GM12878 (cell line): ENCODE measurements around the gene FGD6. TPM values are rescaled to one million over a fixed set of nuclear protein-coding genes. Genes with fewer than 3 reads are reported as not detected.

ENCODE experiments used
- ATAC-seq: fragments of 200-7000 bp; cut with Tn5 transposase; 3 replicates; pipeline ENCODE4 v1.9.1; 2020; ENCODE audit warnings: mild to moderate bottlenecking, moderate library complexity
- BruUV-seq: library from RNA; stranded (reverse); fragments of 400-500 nt; replicated peaks from 2 replicates; lab custom pipeline; 2021; lab: Mats Ljungman, UMichigan
- CTCF ChIA-PET: fragments of 300-600 bp; sonication (Branson Sonifier 250); formaldehyde crosslinking; extraction: SDS; loops from one replicate; lab custom pipeline; 2021; ENCODE audit warnings: inconsistent platforms; lab: Yijun Ruan, JAX
- POLR2A ChIA-PET: fragments of 350-600 bp; formaldehyde crosslinking; extraction: SDS; loops from one replicate; lab custom pipeline; 2021; ENCODE audit warnings: inconsistent platforms; lab: Charles Lee
- RAD21 ChIA-PET: fragments of 300-600 bp; sonication (Branson Sonifier 250); formaldehyde crosslinking; loops from one replicate; lab custom pipeline; 2023; ENCODE audit warnings: antibody characterized with exemption; ENCODE audit not compliant: unreplicated experiment; lab: Charles Lee
- SMC1A ChIA-PET: fragments of 300-600 bp; sonication (Branson Sonifier 250); formaldehyde crosslinking; loops from one replicate; lab custom pipeline; 2023; ENCODE audit not compliant: unreplicated experiment, uncharacterized antibody; lab: Charles Lee
- DNase-seq: peaks from one replicate; pipeline ENCODE4 v3.0.0-alpha.2; 2011; ENCODE audit warnings: low read depth, low spot score
- FAIRE-seq: peaks from 3 replicates; lab custom pipeline; 2011; peaks lifted over from hg19 to GRCh38; lab: Jason Lieb, UNC
- H2AFZ ChIP-seq: 2 replicates; pipeline ENCODE4 v1.6.0; 2011; ENCODE audit warnings: low read depth, low read length, control low read depth; ENCODE audit not compliant: control insufficient read depth
- H3K27ac ChIP-seq: 2 replicates; pipeline ENCODE4 v1.5.1; 2011; ENCODE audit warnings: control low read depth; ENCODE audit not compliant: control insufficient read depth, insufficient read depth
- H3K27me3 ChIP-seq, 2 experiments: replicated peaks in 1 of 2; 2 replicates each; pipeline versions ENCODE4 v1.6.0 to v1.6.1; 2011; ENCODE audit warnings: low read length in 1 of 2; ENCODE audit not compliant: control insufficient read depth in 2 of 2, insufficient read depth in 2 of 2
- H3K36me3 ChIP-seq, 2 experiments: 2 replicates each; pipeline ENCODE4 v1.5.1; 2011; ENCODE audit warnings: low read length in 1 of 2; ENCODE audit not compliant: control insufficient read depth in 2 of 2, insufficient read depth in 2 of 2
- H3K4me1 ChIP-seq: 2 replicates; pipeline ENCODE4 v1.6.1; 2011; ENCODE audit warnings: mild to moderate bottlenecking, low read length, moderate library complexity, mixed read lengths; ENCODE audit not compliant: control insufficient read depth, insufficient read depth
- H3K4me2 ChIP-seq: 2 replicates; pipeline ENCODE4 v1.6.0; 2011; ENCODE audit warnings: control low read depth; ENCODE audit not compliant: control insufficient read depth, insufficient read depth
- H3K4me3 ChIP-seq: fragments of 200-600 bp; sonication (generic); 2 replicates; pipeline ENCODE4 v1.5.1; 2016
- H3K79me2 ChIP-seq: 2 replicates; pipeline ENCODE4 v1.6.0; 2011; ENCODE audit warnings: low read length; ENCODE audit not compliant: control insufficient read depth, insufficient read depth
- H3K9ac ChIP-seq: 2 replicates; pipeline ENCODE4 v1.8.0; 2011; ENCODE audit warnings: low read length, control low read depth, mixed read lengths; ENCODE audit not compliant: control insufficient read depth, insufficient read depth
- H3K9me3 ChIP-seq: replicated peaks from 3 replicates; pipeline ENCODE4 v1.5.1; 2011; ENCODE audit warnings: mild to moderate bottlenecking, low read length; ENCODE audit not compliant: control insufficient read depth, insufficient read depth
- H4K20me1 ChIP-seq: 2 replicates; pipeline ENCODE4 v1.6.0; 2011; ENCODE audit not compliant: control insufficient read depth, insufficient read depth
- CBFB ChIP-seq: IDR thresholded peaks from 2 replicates; pipeline ENCODE4 v1.6.1; 2016; ENCODE audit warnings: antibody characterized with exemption, low read depth
- CTCF ChIP-seq, 3 experiments: IDR thresholded peaks in 2 of 3; conservative IDR thresholded peaks in 1 of 3; 2 replicates each; pipeline ENCODE4 v1.5.1; 2011; ENCODE audit warnings: low read depth in 3 of 3, low read length in 3 of 3, mild to moderate bottlenecking in 3 of 3, control low read depth in 2 of 3, moderate library complexity in 2 of 3, inconsistent platforms in 1 of 3, mixed read lengths in 1 of 3; ENCODE audit not compliant: control insufficient read depth in 2 of 3, insufficient read depth in 1 of 3; ENCODE audit errors: extremely low read depth in 1 of 3
- EZH2 ChIP-seq: IDR thresholded peaks from 2 replicates; pipeline ENCODE4 v1.6.1; 2012; ENCODE audit warnings: low read depth, mild to moderate bottlenecking, control low read depth, inconsistent platforms, low read length, borderline replicate concordance; ENCODE audit not compliant: control insufficient read depth
- GABPA ChIP-seq: IDR thresholded peaks from 2 replicates; pipeline ENCODE4 v1.6.1; 2014; ENCODE audit warnings: antibody characterized with exemption, low read depth, mild to moderate bottlenecking, inconsistent platforms
- HDAC2 ChIP-seq: fragments of 200-600 bp; sonication (generic); IDR thresholded peaks from 2 replicates; pipeline ENCODE4 v1.6.1; 2017
- NKRF ChIP-seq: fragments of 450-650 bp; conservative IDR thresholded peaks from 2 replicates; pipeline ENCODE4 v1.6.1; 2017; ENCODE audit warnings: mild to moderate bottlenecking, moderate library complexity
- NR2F1 ChIP-seq: fragments of 450-650 bp; conservative IDR thresholded peaks from 2 replicates; pipeline ENCODE4 v1.6.1; 2017; ENCODE audit warnings: mild to moderate bottlenecking
- SPI1 ChIP-seq: IDR thresholded peaks from 2 replicates; pipeline ENCODE4 v1.6.1; 2011; ENCODE audit warnings: low read depth, mild to moderate bottlenecking, low read length, moderate library complexity, borderline replicate concordance; ENCODE audit not compliant: insufficient read depth
- ZNF687 ChIP-seq: fragments of 450-650 bp; IDR thresholded peaks from 2 replicates; pipeline ENCODE4 v1.6.1; 2017; ENCODE audit warnings: mild to moderate bottlenecking, moderate library complexity
- WGBS: methylation state at CpG from one replicate; pipeline ENCODE4 v1.1.6; 2016; ENCODE audit warnings: low lambda C conversion rate; ENCODE audit not compliant: insufficient replicate concordance, insufficient coverage; ENCODE audit errors: missing lambda C conversion rate; 5-methylcytosine and 5-hydroxymethylcytosine counted together
- in situ Hi-C: fragments of 300-500 bp; cut with MboI; formaldehyde crosslinking; loops from 9 replicates; pipeline ENCODE4 v1.14.3; 2018; ENCODE audit warnings: mixed read lengths
- intact Hi-C: fragments of 100-400 bp; cut with micrococcal nuclease; formaldehyde crosslinking; loops from one replicate; pipeline ENCODE4 v1.14.2; 2022; ENCODE audit not compliant: unreplicated experiment
- polyA plus RNA-seq, 11 experiments: library from polyadenylated mRNA; depleted of rRNA in 4 of 11; unstranded in 6 of 11; stranded (reverse) in 5 of 11; fragments of >200 nt; fragmentation: Nextera tagmentation in 4 of 11; fragmentation: Illumina TruSeq in 1 of 11; extraction: Ambion mirVana in 4 of 11; extraction: Trizol in 1 of 11; gene quantifications; 1 replicate in 1 of 11; 2 replicates in 10 of 11; pipeline versions ENCODE4 v1.2.1 to v1.2.3, GENCODE V29; 2011 to 2016; ENCODE audit warnings: inconsistent platforms in 2 of 11, missing spikeins in 2 of 11, low read depth in 1 of 11
- total RNA-seq, 4 experiments: library from RNA; depleted of rRNA in 3 of 4; stranded (reverse); fragments of >200 nt in 3 of 4; fragmentation: Illumina TruSeq in 1 of 4; extraction: Trizol in 1 of 4; gene quantifications; 2 replicates each; pipeline versions ENCODE4 v1.2.1 to v1.2.3, GENCODE V29; 2013 to 2021

FGD6 gene
- total and polyA plus RNA-seq, 10 of the 15 experiments (the other 5 are each of a cell fraction or from before 2014, with no cell fraction given): 2.4 to 15.5 (median 8.9) TPM

- H3K27ac ChIP-seq: no peak overlapping the region
- H3K9me3 ChIP-seq: no peaks in the 10 kb centered on the region; the same call in 2 of the 3 replicates
- H3K27me3 ChIP-seq: no peaks in the 10 kb centered on the region
- no peak overlapping the region for H3K4me2 ChIP-seq
- TF ChIP-seq CBFB (no peak), SPI1 (peak; percentile 80)
- H3K4me3 ChIP-seq: no peak overlapping the region
- no peak for DNase-seq
- BruUV-seq: no TSS peak
- peaks cover 16% of the 10 kb centered on the region for H3K4me1 ChIP-seq
- ATAC-seq: no peak
- no peak for FAIRE-seq
- intact Hi-C loops: no loop called here
- in situ Hi-C loops: no loop called here
- H4K20me1 ChIP-seq: no peaks in the 10 kb centered on the region
- RAD21 ChIA-PET: interaction anchor here (1.1 to 2.1 kb wide), 2 partner anchors 17 to 39 kb away, joined by 3 to 10 read pairs; no protein-coding TSS in a partner anchor
- CTCF ChIA-PET: no interaction called here
- SMC1A ChIA-PET: no interaction called here
- no peaks in the 10 kb centered on the region for H3K79me2 ChIP-seq
- no peak overlapping the region for H2AFZ ChIP-seq
- no peaks in the 10 kb centered on the region for H3K36me3 ChIP-seq
- H3K9ac ChIP-seq: no peak overlapping the region
- POLR2A ChIA-PET: interaction anchor here (0.6 kb wide), 1 partner anchor 1242 kb away, joined by 3 read pairs; no protein-coding TSS in a partner anchor
These were observed 31.4 kb downstream of the FGD6 start for GRCh38 chr12:95185854-95186253.

- WGBS: 80% methylated on average over 8 of the region's 8 CpGs
- CTCF ChIA-PET: no interaction called here
- TF ChIP-seq NR2F1: no peak
- no peak for TF ChIP-seq NKRF
- no peak for TF ChIP-seq EZH2
- no peak for TF ChIP-seq ZNF687
- TF ChIP-seq HDAC2: no peak
- TF ChIP-seq GABPA: no peak
- no peak for TF ChIP-seq CTCF (IDR thresholded peaks at IDR 0.05 in 2 of 3, conservative IDR thresholded peaks at IDR 0.05 in 1 of 3; ENCODE audit: control insufficient read depth in 2 of 3, extremely low read depth in 1 of 3, insufficient read depth in 1 of 3, low read depth in 3 of 3, low read length in 3 of 3)
These were observed 32.2 kb downstream of the FGD6 start for GRCh38 chr12:95185072-95185471.

More at GRCh38 chr12:95185072-95185471, 32.2 kb downstream of the FGD6 start:
- Histone ChIP-seq H3K9me3 (no peaks in the 10 kb centered on the region; the same call in 2 of the 3 replicates), H3K9ac (no peak overlapping the region), H3K4me1 (peaks cover 16% of the 10 kb centered on the region), H4K20me1 (no peaks in the 10 kb centered on the region), H3K27me3 (no peaks in the 10 kb centered on the region), H3K27ac (no peak overlapping the region), H3K36me3 (no peaks in the 10 kb centered on the region), H3K4me3 (no peak overlapping the region), H2AFZ (no peak overlapping the region), H3K4me2 (no peak overlapping the region), H3K79me2 (no peaks in the 10 kb centered on the region)
- ATAC-seq (no peak), FAIRE-seq (no peak), DNase-seq (no peak)
- ChIA-PET RAD21 (interaction anchor here (1.0 kb wide), 1 partner anchor 14 kb away, joined by 3 read pairs; no protein-coding TSS in a partner anchor), POLR2A (interaction anchor here (0.7 to 1.0 kb wide), 2 partner anchors 11 to 26 kb away, joined by 3 to 5 read pairs; no protein-coding TSS in a partner anchor), SMC1A (no interaction called here)
- in situ Hi-C loops (no loop called here), intact Hi-C loops (no loop called here)
- no TSS peak for BruUV-seq
